GM12864 (cell line): ENCODE data around the gene TBK1.

Experiments used
- DNase-seq: peaks from one replicate; pipeline ENCODE4 v3.0.0-alpha.2; 2011; ENCODE audit warnings: low read depth
- H3K4me3 ChIP-seq: 2 replicates; pipeline ENCODE4 v1.5.1; 2011; ENCODE audit warnings: mild to moderate bottlenecking, low read depth, low read length, control low read depth
- TF ChIP-seq, protein P1 (sequence below): IDR thresholded peaks from 2 replicates; pipeline ENCODE4 v1.5.1; 2011; ENCODE audit warnings: low read depth, mild to moderate bottlenecking, moderate library complexity, low read length, control low read depth, inconsistent platforms; ENCODE audit errors: missing control alignments

TBK1 gene

DNA sequence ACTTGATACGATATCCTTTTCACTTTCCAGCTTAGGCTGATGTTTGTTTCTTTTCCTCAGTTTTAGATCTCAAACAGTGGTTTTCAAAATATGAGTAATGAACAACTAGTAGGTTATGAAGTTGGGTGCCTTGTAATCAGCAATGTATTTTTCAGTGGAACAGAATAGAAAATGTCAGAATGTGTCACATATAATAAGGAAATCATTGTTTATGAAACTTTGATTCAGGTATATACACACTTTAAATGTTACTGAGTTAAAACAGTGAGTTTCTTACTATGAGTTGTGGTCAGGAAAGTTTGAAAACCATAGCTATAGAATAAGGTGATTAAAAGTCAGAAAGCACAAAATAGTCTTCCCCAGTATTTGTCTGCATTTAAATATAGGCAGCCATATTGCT lies 39.8 kb downstream of the TBK1 start:
- H3K4me3 ChIP-seq: no peak overlapping the region
- TF ChIP-seq, protein P1, sequence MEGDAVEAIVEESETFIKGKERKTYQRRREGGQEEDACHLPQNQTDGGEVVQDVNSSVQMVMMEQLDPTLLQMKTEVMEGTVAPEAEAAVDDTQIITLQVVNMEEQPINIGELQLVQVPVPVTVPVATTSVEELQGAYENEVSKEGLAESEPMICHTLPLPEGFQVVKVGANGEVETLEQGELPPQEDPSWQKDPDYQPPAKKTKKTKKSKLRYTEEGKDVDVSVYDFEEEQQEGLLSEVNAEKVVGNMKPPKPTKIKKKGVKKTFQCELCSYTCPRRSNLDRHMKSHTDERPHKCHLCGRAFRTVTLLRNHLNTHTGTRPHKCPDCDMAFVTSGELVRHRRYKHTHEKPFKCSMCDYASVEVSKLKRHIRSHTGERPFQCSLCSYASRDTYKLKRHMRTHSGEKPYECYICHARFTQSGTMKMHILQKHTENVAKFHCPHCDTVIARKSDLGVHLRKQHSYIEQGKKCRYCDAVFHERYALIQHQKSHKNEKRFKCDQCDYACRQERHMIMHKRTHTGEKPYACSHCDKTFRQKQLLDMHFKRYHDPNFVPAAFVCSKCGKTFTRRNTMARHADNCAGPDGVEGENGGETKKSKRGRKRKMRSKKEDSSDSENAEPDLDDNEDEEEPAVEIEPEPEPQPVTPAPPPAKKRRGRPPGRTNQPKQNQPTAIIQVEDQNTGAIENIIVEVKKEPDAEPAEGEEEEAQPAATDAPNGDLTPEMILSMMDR: no peak
- DNase-seq: no peak

DNA sequence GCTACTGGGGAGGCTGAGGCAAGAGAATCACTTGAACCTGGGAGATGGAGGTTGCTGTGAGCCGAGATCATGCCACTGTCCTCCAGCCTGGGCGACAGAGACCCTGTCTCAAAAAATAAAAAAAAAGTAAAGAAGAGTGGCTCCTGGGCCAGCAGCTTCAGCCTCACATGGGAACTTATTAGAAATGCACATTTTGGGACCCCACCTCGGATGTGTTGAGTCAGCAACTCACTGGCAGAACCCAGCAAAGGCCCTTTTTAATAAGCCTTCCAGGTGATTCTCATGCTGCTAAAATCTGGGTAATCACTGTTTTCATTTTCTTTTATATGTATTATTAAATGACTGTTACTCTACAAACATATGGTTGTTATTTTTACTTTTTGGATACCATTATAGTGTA lies 41.6 kb downstream of the TBK1 start:
- TF ChIP-seq, protein P1: no peak
- DNase-seq: no peak
- H3K4me3 ChIP-seq: no peak overlapping the region

DNA sequence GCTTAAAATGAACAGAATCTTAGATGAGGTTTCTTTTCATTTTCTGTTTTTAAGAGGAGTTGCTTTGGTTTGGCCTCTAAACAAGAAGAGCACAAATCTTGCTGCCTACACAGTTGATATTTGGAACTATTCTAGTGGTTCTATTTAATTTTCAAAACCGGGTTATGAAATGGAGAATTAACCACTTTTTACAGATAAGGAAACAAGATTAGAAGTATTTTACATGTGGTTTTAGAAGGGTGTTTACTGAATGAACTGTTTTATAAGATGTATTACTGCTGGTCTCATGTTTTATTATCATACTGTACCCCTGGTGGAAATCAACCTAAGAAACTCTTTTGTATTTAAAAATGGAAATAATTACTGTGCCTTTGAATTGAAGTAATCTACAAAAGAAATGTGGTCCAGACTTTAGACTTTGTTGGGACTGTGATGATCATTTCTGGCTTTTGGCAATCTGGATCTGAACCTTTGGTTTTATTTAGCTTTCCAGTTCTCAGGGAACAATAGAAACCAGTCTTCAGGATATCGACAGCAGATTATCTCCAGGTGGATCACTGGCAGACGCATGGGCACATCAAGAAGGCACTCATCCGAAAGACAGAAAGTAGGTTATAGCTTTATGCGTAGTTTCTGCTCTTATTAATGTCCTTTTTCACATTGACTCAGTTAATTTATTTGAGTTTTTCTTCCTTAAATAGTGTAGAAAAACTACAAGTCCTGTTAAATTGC lies 43.2 kb downstream of the TBK1 start:
- H3K4me3 ChIP-seq: no peak overlapping the region
- DNase-seq: no peak
- TF ChIP-seq, protein P1: no peak

GRCh38 chr12:64496839-64497400 lies 45.0 kb downstream of the TBK1 start:
- TF ChIP-seq, protein P1: no peak
- no peak overlapping the region for H3K4me3 ChIP-seq
- no peak for DNase-seq

GRCh38 chr12:64497484-64497883 lies 45.6 kb downstream of the TBK1 start:
- H3K4me3 ChIP-seq: no peak overlapping the region
- TF ChIP-seq, protein P1: no peak
- no peak for DNase-seq

DNA sequence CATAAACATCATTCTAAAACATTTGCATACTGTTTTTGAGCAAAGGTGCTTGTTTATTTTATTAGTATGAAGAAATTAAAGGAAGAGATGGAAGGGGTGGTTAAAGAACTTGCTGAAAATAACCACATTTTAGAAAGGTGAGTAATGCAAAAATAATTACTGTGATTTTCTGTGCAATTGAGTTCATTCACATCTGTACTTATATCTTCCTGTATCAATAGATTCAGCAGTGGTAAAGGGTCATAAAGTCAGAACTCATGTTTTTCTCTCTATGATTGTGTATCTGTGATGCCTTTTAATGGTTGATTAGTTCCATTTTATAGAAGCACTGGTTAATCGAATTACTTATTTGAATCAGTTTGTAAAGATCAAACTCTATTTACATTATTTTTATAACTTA lies 46.0 kb downstream of the TBK1 start:
- TF ChIP-seq, protein P1: no peak

DNA sequence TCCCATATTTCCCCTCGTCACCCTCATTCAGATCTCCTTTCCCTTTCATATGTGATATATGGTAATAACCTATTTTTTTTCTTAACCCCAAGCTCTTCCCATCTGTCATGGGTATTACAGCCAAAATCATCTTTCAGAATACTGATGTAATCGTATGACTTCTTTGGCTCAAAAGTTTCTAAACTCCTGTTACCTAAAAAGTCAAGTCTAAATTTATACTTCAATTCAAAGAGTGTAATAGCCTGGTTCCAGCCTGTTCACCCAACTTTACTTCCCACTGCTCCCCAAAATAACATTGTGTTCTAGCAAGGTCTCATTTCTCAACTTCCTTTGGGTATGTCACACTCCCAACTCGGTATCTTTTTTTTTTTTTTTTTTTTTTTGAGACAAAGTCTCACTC lies 48.5 kb downstream of the TBK1 start:
- no peak for DNase-seq
- H3K4me3 ChIP-seq: no peak overlapping the region
- TF ChIP-seq, protein P1: no peak

More for the DNA sequence above, 46.0 kb downstream of the TBK1 start:
- DNase-seq: no peak
- H3K4me3 ChIP-seq: no peak overlapping the region
